Pons (tissue), 1 donor: ENCODE data around the gene CNIH1.

Experiments used
- DNase-seq: peaks from one replicate; pipeline ENCODE4 v3.0.0-alpha.2; 2016; ENCODE audit warnings: low spot score

CNIH1 gene

DNA sequence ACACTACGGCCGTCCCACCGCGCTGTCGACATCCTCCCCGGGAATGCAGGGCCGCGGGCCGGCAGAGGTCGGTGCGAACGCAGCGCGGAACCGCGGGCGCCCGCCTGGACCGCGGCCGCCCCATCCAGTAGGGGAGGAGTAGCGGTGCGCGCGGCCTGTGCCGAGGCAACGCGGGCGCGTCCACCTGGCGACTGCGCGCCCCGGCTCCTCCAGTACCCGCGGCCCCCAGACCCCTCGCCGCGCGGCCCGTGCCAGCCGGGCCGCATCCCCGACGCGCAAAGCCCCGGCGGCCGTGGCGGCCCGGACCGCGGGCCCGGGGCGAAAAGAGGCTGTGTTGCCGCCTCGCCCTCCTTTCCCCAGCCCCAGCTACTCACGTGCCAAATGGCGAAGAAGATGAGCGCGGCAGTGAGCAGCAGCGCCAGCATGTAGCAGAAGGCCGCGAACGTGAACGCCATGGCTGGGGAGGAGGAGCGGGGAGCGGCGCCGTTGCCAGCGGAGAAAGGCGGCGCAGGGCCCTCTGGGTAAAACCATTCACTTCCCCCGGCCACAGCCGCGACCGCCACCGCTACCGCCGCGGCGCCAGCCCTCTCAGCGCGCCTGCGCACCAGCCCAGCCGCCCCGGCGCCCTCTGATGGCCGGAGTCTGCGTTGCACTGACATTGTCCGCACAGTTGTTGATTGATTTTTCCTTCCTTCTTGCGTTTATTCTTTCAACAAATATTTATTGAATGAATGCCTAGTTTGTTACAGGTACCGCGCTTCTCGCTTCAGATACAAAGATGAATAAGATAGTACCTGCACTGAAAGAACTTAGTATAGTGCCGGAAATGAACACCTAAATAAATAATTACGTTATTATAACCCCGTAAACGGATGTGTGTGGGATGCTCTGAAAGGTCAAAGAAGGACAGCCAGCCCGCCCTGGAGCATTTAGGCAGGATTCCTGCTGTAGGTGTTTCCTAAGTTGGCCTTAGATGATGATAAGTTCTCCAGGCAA, at the start of gene CNIH1:
CNIH1 (minus strand) TSS at position 502 of the 996 bp plus-strand sequence; CDS start at position 455, 47 bp downstream.
- peak; percentile 83 for DNase-seq

GRCh38 chr14:54490445-54491175, 49.4 kb upstream of the CNIH1 start:
- no peak for DNase-seq

- no peak for DNase-seq
These were observed 48.7 kb upstream of the CNIH1 start for GRCh38 chr14:54489731-54490444.

DNA sequence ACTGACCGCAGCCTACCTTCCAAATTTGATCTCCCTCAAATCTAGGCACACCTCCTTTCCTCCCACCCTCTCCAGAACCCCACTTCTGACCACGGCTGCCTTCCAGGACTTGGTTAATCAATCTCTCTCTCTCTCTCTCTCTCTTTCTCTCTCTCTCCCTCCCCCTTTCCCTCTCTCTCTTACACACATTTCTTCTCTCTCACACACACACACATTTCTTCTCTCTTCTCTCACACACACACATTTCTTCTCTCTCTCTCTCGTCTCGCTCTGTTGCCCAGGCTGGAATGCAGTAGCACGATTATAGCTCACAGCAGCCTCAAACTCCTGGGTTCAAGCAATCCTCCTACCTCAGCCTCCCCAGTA, 48.1 kb upstream of the CNIH1 start:
- DNase-seq = no peak

- DNase-seq = peak; percentile 77
These were observed 47.6 kb upstream of the CNIH1 start, which contains the start of gene GMFB for GRCh38 chr14:54488646-54489317. TSS of gene GMFB (minus strand) at chr14:54488980. CDS start at chr14:54488927, 53 bp downstream.

DNA sequence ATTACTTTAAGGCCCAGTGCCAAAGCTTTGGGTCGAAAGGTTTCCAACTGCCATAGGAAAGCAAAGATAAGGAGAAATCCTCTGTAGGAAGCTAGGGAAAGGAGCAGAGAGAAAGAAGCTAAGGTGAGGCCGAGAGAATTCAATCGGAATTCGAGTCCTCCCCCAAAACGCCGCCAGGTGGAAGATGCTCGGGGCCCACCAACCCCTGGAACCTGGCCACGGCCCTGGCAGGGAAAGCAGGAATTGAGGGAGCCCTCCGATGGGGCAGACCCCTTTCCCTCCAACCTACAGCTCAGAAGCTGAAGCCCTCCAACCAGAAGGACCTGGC, 47.1 kb upstream of the CNIH1 start:
- DNase-seq = peak; percentile 34

DNA sequence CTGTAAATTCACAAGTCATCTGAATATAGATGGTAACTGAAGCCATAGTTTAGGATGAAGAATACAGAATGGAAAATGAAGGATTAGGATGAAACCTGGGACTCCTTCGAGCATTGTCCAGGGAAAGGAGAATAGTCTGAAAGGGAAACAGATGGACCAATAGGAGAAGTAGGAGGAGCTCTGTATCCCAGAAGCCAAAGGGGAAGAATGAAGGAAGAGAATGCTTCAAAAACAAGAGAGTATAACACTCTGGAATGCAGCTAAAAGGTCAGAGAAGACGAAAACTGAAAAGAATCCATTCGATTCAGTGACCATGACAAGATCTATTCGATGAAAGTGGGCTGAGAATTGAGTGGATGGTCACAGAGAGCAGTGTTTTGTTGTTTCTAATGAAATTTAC, 46.6 kb upstream of the CNIH1 start:
- peak; percentile 47 for DNase-seq

DNA sequence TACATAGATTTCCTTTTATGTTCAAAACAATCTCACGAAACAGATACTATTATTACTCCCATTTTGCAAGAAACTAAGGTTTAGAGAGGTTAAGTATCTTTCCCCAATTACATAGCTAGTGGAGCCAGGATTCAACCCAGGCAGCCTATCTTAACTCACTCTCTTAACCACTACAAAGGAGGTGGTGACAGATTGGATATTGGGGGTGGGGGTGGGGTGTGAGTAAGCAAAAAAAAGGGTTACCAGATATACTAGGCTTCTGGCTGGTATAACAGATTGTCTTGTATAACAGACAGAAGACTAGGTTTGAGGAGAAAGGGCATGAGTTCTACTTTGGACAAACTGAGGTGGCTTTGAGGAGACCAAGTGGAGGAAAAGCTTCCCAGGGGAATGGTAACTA, 45.5 kb upstream of the CNIH1 start:
- no peak for DNase-seq

GRCh38 chr14:54483846-54484245, 42.7 kb upstream of the CNIH1 start:
- DNase-seq = no peak

DNA sequence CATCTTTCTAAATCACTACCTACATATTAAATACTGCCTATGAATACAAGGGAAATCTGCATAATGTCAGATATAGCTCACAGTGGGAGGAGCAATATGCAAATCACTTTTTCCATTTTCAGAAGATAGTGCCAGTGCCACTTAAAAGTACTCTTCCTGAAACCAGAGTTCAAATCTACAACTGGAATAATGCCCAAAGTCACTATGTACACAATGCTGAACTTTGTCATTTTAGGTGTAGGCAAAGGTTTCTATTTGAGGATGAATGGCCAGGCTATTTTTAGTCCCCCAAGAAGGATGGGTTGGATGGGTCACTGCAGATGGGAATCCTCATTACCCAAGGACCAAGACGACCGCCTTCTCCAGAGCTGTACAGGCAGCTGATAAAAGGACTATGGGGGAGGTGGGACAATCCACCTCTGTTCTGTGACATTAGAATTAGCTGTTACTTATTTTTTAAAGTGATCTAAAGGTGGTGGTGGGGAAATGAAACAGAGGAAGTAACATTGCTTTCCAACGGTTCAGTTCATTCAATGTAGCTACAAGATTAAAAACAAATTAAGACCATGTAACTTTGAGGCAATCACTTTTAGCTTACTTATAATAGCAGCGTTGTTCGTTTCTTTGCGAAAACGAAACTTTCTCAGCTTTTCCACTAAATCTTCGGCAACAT, 42.0 kb upstream of the CNIH1 start:
- no peak for DNase-seq

- no peak for DNase-seq
These were observed 40.5 kb upstream of the CNIH1 start for GRCh38 chr14:54481695-54482094.

- DNase-seq = no peak
These were observed 39.8 kb upstream of the CNIH1 start for GRCh38 chr14:54480830-54481562.

GRCh38 chr14:54478636-54479215, 37.6 kb upstream of the CNIH1 start:
- no peak for DNase-seq

GRCh38 chr14:54475911-54476310, 34.7 kb upstream of the CNIH1 start:
- DNase-seq = no peak

- no peak for DNase-seq
These were observed 34.2 kb upstream of the CNIH1 start for GRCh38 chr14:54475187-54475899.

- no peak for DNase-seq
These were observed 33.1 kb upstream of the CNIH1 start for GRCh38 chr14:54474232-54474793.

DNA sequence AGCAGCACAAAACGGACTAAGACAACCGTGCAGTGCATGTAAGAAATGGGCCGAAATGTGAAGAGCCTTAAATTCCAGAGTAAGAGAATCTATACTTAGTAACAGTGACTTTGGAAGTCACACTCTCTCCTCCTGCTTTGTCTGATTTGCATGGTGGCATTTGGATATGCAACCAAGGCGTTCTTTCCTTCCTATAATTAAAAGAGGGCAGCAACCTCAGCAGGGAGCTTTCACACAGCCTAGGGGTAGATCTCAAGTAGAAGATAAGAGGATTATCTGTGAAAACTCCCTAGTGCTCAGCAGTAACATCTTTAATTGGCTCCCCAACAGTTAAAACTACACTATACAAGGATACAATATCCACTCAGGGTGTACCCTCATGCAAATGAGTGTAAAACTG, 31.1 kb upstream of the CNIH1 start:
- DNase-seq = no peak

DNA sequence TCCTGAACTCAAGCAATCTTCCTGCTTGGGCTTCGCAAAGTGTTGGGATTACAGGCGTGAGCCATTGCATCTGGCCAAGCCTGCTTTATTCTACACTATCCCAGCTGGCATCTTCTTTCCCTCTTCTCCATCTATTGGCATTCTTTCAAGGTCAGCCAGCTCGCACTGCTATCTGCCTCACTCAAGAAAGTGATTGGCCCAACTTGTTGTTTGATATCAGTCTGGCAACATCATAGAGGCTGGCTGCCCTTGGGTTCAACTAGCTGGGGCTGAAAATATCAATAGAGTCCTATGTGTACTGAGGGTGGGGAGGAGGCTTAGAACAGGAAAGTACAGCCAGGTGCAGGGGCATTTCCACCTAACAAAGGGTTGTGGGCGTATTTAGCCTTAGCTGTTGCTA, 30.5 kb upstream of the CNIH1 start:
- no peak for DNase-seq

- no peak for DNase-seq
These were observed 29.5 kb upstream of the CNIH1 start for GRCh38 chr14:54470701-54471100.
